GM13976 (cell line): ENCODE measurements around the gene COX19.

Experiments used
- DNase-seq: peaks from one replicate; pipeline ENCODE4 v3.0.0; 2012; ENCODE audit warnings: low spot score
- CTCF ChIP-seq: IDR thresholded peaks from 2 replicates; pipeline ENCODE4 v1.5.1; 2012; ENCODE audit warnings: borderline replicate concordance, mild to moderate bottlenecking; ENCODE audit not compliant: insufficient read depth; ENCODE audit errors: extremely low read depth, missing control alignments, control extremely low read depth
- in situ Hi-C: fragments of 300-500 bp; cut with MboI; formaldehyde crosslinking; loops from one replicate; pipeline ENCODE4 v1.12.0; 2022; ENCODE audit warnings: low sequenced_read_pairs, mixed read lengths, inconsistent platforms; ENCODE audit not compliant: unreplicated experiment

Gene COX19

GRCh38 chr7:919924-920341, 55.4 kb downstream of the COX19 start:
- in situ Hi-C loops, result no loop called here
- DNase-seq, result no peak

GRCh38 chr7:919114-919442, 56.3 kb downstream of the COX19 start:
- DNase-seq, result no peak
- no peak for TF ChIP-seq CTCF
- in situ Hi-C loops, result no loop called here

More at GRCh38 chr7:919924-920341, 55.4 kb downstream of the COX19 start:
- TF ChIP-seq CTCF, result no peak

GRCh38 chr7:918441-919113, 56.8 kb downstream of the COX19 start:
- no peak for DNase-seq
- no peak for TF ChIP-seq CTCF
- in situ Hi-C loops, result no loop called here

- in situ Hi-C loops, result no loop called here
- DNase-seq, result no peak
- no peak for TF ChIP-seq CTCF
These were observed 57.3 kb downstream of the COX19 start for GRCh38 chr7:918118-918425.

- TF ChIP-seq CTCF, result no peak
- in situ Hi-C loops, result no loop called here
- no peak for DNase-seq
These were observed 57.9 kb downstream of the COX19 start for GRCh38 chr7:917255-918117.

- no peak for TF ChIP-seq CTCF
- in situ Hi-C loops, result no loop called here
- DNase-seq, result no peak
These were observed 58.9 kb downstream of the COX19 start for GRCh38 chr7:916291-916941.
